HepG2 (cell line): ENCODE results near the gene AVPR2. TPM values are rescaled to one million over a fixed set of nuclear protein-coding genes. Genes with fewer than 3 reads are reported as not detected.
A peak's percentile ranks its signal among the peaks of the same experiment; 100 is the strongest.

ENCODE experiments used
- CENPT ChIP-seq: sonication (generic); formaldehyde crosslinking; IDR thresholded peaks from 2 replicates; pipeline ENCODE4 v1.8.0; 2022; ENCODE audit warnings: low read depth, mild to moderate bottlenecking, moderate library complexity, missing genetic modification reagents
- CREM ChIP-seq, 2 experiments: sonication (generic) in 1 of 2; formaldehyde crosslinking in 1 of 2; IDR thresholded peaks; 2 replicates each; pipeline versions ENCODE4 v1.4.0 to v1.6.1; 2016 to 2020; ENCODE audit warnings: antibody characterized with exemption in 1 of 2, mild to moderate bottlenecking in 1 of 2, missing genetic modification reagents in 1 of 2
- EHMT2 ChIP-seq: fragments of 200-600 bp; sonication (generic); IDR thresholded peaks from 2 replicates; pipeline ENCODE4 v1.7.0; 2017; ENCODE audit warnings: antibody characterized with exemption, low read depth, low read length, borderline replicate concordance
- FOSL2 ChIP-seq: sonication (generic); formaldehyde crosslinking; IDR thresholded peaks from 2 replicates; pipeline ENCODE4 v1.4.0; 2020; ENCODE audit warnings: missing genetic modification reagents
- GATAD2A ChIP-seq: IDR thresholded peaks from 2 replicates; pipeline ENCODE4 v1.6.1; 2016
- MBD4 ChIP-seq: IDR thresholded peaks from 2 replicates; pipeline ENCODE4 v1.6.1; 2012; ENCODE audit warnings: low read length, inconsistent platforms, borderline replicate concordance
- POGZ ChIP-seq: sonication (generic); formaldehyde crosslinking; IDR thresholded peaks from 2 replicates; pipeline ENCODE4 v1.4.0; 2020; ENCODE audit warnings: mild to moderate bottlenecking, missing genetic modification reagents
- RARA ChIP-seq: IDR thresholded peaks from 2 replicates; pipeline ENCODE4 v1.6.1; 2016; ENCODE audit warnings: missing genetic modification reagents, missing compliant biosample characterization
- SP5 ChIP-seq: IDR thresholded peaks from 2 replicates; pipeline ENCODE4 v1.6.1; 2016; ENCODE audit warnings: low read depth, borderline replicate concordance
- UBTF ChIP-seq: sonication (generic); formaldehyde crosslinking; IDR thresholded peaks from 2 replicates; pipeline ENCODE4 v1.4.0; 2020; ENCODE audit warnings: mild to moderate bottlenecking, missing genetic modification reagents
- ZBTB1 ChIP-seq: sonication (generic); formaldehyde crosslinking; IDR thresholded peaks from 2 replicates; pipeline ENCODE4 v1.4.0; 2020; ENCODE audit warnings: missing genetic modification reagents, borderline replicate concordance
- ZBTB34 ChIP-seq: sonication (generic); formaldehyde crosslinking; IDR thresholded peaks from 2 replicates; pipeline ENCODE4 v1.8.0; 2022; ENCODE audit warnings: mild to moderate bottlenecking, missing genetic modification reagents
- ZKSCAN8 ChIP-seq: IDR thresholded peaks from 2 replicates; pipeline ENCODE4 v1.6.1; 2016; ENCODE audit warnings: borderline replicate concordance, missing genetic modification reagents, missing compliant biosample characterization
- ZMYM3 ChIP-seq: sonication (generic); formaldehyde crosslinking; IDR thresholded peaks from 2 replicates; pipeline ENCODE4 v1.5.1; 2020; ENCODE audit warnings: mild to moderate bottlenecking, missing genetic modification reagents
- ZNF256 ChIP-seq: sonication (generic); formaldehyde crosslinking; conservative IDR thresholded peaks from 2 replicates; pipeline ENCODE4 v1.4.0; 2020; ENCODE audit warnings: missing genetic modification reagents
- ZNF264 ChIP-seq: sonication (generic); formaldehyde crosslinking; IDR thresholded peaks from 2 replicates; pipeline ENCODE4 v1.4.0; 2020; ENCODE audit warnings: missing genetic modification reagents
- ZNF274 ChIP-seq: sonication (generic); formaldehyde crosslinking; IDR thresholded peaks from 2 replicates; pipeline ENCODE4 v1.5.1; 2020; ENCODE audit warnings: mild to moderate bottlenecking, missing genetic modification reagents
- ZNF292 ChIP-seq: sonication (generic); formaldehyde crosslinking; IDR thresholded peaks from 2 replicates; pipeline ENCODE4 v1.8.1; 2022; ENCODE audit warnings: mild to moderate bottlenecking, low read depth, missing genetic modification reagents, borderline replicate concordance
- ZNF652 ChIP-seq: IDR thresholded peaks from 2 replicates; pipeline ENCODE4 v1.6.1; 2016; ENCODE audit warnings: low read depth, borderline replicate concordance
- polyA plus RNA-seq, 8 experiments: library from polyadenylated mRNA; depleted of rRNA in 3 of 8; stranded (reverse) in 7 of 8; unstranded in 1 of 8; fragments of >200 nt; fragmentation: Illumina TruSeq in 4 of 8; extraction: Trizol in 4 of 8; gene quantifications; 2 replicates each; pipeline versions ENCODE4 v1.2.1 to v1.2.3, GENCODE V29; 2011 to 2016; ENCODE audit warnings: low read depth in 4 of 8, missing spikeins in 1 of 8, mixed read lengths in 1 of 8; ENCODE audit not compliant: insufficient read depth in 1 of 8
- total RNA-seq, 5 experiments: library from RNA; depleted of rRNA; stranded (reverse); fragments of >200 nt; fragmentation: Illumina TruSeq; extraction: Trizol; gene quantifications; 2 replicates each; pipeline ENCODE4 v1.2.3, GENCODE V29; 2016; ENCODE audit warnings: low read depth in 1 of 5
- TF ChIP-seq, protein P1 (sequence below): sonication (generic); formaldehyde crosslinking; IDR thresholded peaks from 2 replicates; pipeline ENCODE4 v1.9.0; 2021; ENCODE audit warnings: missing genetic modification reagents, mild to moderate bottlenecking, borderline replicate concordance
- TF ChIP-seq, protein P2 (sequence below): sonication (generic); formaldehyde crosslinking; IDR thresholded peaks from 2 replicates; pipeline ENCODE4 v1.5.0; 2020; ENCODE audit warnings: mild to moderate bottlenecking, missing genetic modification reagents

Gene AVPR2
- total and polyA plus RNA-seq, 2 of the 13 experiments (the other 11 are each of a cell fraction or from before 2014, with no cell fraction given), result not detected

- TF ChIP-seq, protein P1, sequence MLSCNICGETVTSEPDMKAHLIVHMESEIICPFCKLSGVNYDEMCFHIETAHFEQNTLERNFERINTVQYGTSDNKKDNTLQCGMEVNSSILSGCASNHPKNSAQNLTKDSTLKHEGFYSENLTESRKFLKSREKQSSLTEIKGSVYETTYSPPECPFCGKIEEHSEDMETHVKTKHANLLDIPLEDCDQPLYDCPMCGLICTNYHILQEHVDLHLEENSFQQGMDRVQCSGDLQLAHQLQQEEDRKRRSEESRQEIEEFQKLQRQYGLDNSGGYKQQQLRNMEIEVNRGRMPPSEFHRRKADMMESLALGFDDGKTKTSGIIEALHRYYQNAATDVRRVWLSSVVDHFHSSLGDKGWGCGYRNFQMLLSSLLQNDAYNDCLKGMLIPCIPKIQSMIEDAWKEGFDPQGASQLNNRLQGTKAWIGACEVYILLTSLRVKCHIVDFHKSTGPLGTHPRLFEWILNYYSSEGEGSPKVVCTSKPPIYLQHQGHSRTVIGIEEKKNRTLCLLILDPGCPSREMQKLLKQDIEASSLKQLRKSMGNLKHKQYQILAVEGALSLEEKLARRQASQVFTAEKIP, result no peak
- TF ChIP-seq CENPT (CRISPR knock-in tag) (no peak), ZKSCAN8 (CRISPR knock-in tag) (no peak), ZNF256 (CRISPR knock-in tag) (no peak), FOSL2 (no peak), MBD4 (no peak), ZBTB34 (CRISPR knock-in tag) (no peak), ZMYM3 (peak; percentile 69), GATAD2A (CRISPR knock-in tag) (peak; percentile 56), POGZ (CRISPR knock-in tag) (peak; percentile 34; the same call in 1 of the 2 replicates), UBTF (CRISPR knock-in tag) (no peak; the same call in 1 of the 2 replicates), CREM (IDR thresholded peaks at IDR 0.05) (peak; percentile 26; the same call in 1 of the 2 replicates), CREM (CRISPR knock-in tag; IDR thresholded peaks at IDR 0.05) (no peak), EHMT2 (no peak), RARA (0 out of 2 replicates have a peak, but pooled peaks have one; percentile 34), SP5 (CRISPR knock-in tag) (no peak), ZNF274 (CRISPR knock-in tag) (no peak), ZNF264 (CRISPR knock-in tag) (no peak), ZBTB1 (no peak), ZNF652 (CRISPR knock-in tag) (no peak), ZNF292 (no peak)
- TF ChIP-seq, protein P2, sequence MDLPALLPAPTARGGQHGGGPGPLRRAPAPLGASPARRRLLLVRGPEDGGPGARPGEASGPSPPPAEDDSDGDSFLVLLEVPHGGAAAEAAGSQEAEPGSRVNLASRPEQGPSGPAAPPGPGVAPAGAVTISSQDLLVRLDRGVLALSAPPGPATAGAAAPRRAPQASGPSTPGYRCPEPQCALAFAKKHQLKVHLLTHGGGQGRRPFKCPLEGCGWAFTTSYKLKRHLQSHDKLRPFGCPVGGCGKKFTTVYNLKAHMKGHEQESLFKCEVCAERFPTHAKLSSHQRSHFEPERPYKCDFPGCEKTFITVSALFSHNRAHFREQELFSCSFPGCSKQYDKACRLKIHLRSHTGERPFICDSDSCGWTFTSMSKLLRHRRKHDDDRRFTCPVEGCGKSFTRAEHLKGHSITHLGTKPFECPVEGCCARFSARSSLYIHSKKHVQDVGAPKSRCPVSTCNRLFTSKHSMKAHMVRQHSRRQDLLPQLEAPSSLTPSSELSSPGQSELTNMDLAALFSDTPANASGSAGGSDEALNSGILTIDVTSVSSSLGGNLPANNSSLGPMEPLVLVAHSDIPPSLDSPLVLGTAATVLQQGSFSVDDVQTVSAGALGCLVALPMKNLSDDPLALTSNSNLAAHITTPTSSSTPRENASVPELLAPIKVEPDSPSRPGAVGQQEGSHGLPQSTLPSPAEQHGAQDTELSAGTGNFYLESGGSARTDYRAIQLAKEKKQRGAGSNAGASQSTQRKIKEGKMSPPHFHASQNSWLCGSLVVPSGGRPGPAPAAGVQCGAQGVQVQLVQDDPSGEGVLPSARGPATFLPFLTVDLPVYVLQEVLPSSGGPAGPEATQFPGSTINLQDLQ (CRISPR knock-in tag), result no peak
Observed at GRCh38 chrX:153947009-153947769, 42.7 kb downstream of the AVPR2 start (continued).
